ENCODE data around the gene ITGA2.

GRCh38 chr5:53073348-53073747, 84.2 kb downstream of the ITGA2 start:
- TF ChIP-seq CTCF (IDR thresholded peaks at IDR 0.05) (no peak), POLR2A (IDR thresholded peaks at IDR 0.05) (no peak)

Data from prostate gland (tissue), 2 donors.